ENCODE results near the gene NHSL2. TPM values are rescaled to one million over a fixed set of nuclear protein-coding genes. Genes with fewer than 3 reads are reported as not detected.

Gene NHSL2
- total RNA-seq, 2 experiments from 2014 or later, result 0.45 to 2.2 TPM

- Mint-ChIP-seq H3K9me3 (ENCODE audit: low read depth) (no peaks in the 10 kb centered on the region), H3K4me3 (no peak overlapping the region), H3K4me1 (peaks cover 17% of the 10 kb centered on the region), H3K36me3 (no peaks in the 10 kb centered on the region), H3K27ac (no peak overlapping the region), H3K27me3 (peaks cover 32% of the 10 kb centered on the region)
- DNase-seq (no peak), ATAC-seq (no peak)
- CTCF ChIA-PET, result interaction anchor here (1.5 kb wide), 1 partner anchor 31 kb away, joined by 6 read pairs; no protein-coding TSS in a partner anchor
Measured at GRCh38 chrX:72095370-72095769, 184.7 kb downstream of the NHSL2 start.

- H3K4me3 Mint-ChIP-seq, result no peak overlapping the region
- ATAC-seq (no peak), DNase-seq (no peak)
- CTCF ChIA-PET, result interaction anchor here (1.0 kb wide), 1 partner anchor 77 kb away, joined by 3 read pairs; no protein-coding TSS in a partner anchor
- H3K36me3 Mint-ChIP-seq, result no peaks in the 10 kb centered on the region
- H3K4me1 Mint-ChIP-seq, result peaks cover 35% of the 10 kb centered on the region
- no peak overlapping the region for H3K27ac Mint-ChIP-seq
- H3K9me3 Mint-ChIP-seq (ENCODE audit: low read depth), result no peaks in the 10 kb centered on the region
- peaks cover 36% of the 10 kb centered on the region for H3K27me3 Mint-ChIP-seq
Measured at GRCh38 chrX:72097098-72097497, 186.5 kb downstream of the NHSL2 start.

- no peak overlapping the region for H3K4me3 Mint-ChIP-seq
- peaks cover 44% of the 10 kb centered on the region for H3K4me1 Mint-ChIP-seq
- H3K36me3 Mint-ChIP-seq, result no peaks in the 10 kb centered on the region
- peaks cover 43% of the 10 kb centered on the region for H3K27me3 Mint-ChIP-seq
- CTCF ChIA-PET, result interaction anchor here (0.8 to 2.0 kb wide), 4 partner anchors 16 to 81 kb away, joined by 3 to 5 read pairs (median 4); no protein-coding TSS in a partner anchor
- DNase-seq, result peak; percentile 42
- ATAC-seq, result peak; percentile 12
- H3K9me3 Mint-ChIP-seq (ENCODE audit: low read depth), result no peaks in the 10 kb centered on the region
- peak overlapping the region; percentile 82 for H3K27ac Mint-ChIP-seq
Measured at GRCh38 chrX:72100051-72100755, 189.6 kb downstream of the NHSL2 start.

- Mint-ChIP-seq H3K4me1 (peaks cover 49% of the 10 kb centered on the region), H3K9me3 (ENCODE audit: low read depth) (no peaks in the 10 kb centered on the region)
Measured at GRCh38 chrX:72100824-72101351, 190.2 kb downstream of the NHSL2 start.

GRCh38 chrX:72101597-72102037 lies 191.0 kb downstream of the NHSL2 start:
- CTCF ChIA-PET, result interaction anchor here (1.0 to 1.3 kb wide), 5 partner anchors 10 to 80 kb away, joined by 3 to 5 read pairs (median 3); no protein-coding TSS in a partner anchor
- Mint-ChIP-seq H3K4me1 (peaks cover 55% of the 10 kb centered on the region), H3K27ac (peak overlapping the region; percentile 82), H3K9me3 (ENCODE audit: low read depth) (no peaks in the 10 kb centered on the region), H3K4me3 (peak overlapping the region; percentile 69), H3K36me3 (peaks cover under 1% of the 10 kb centered on the region), H3K27me3 (peaks cover 43% of the 10 kb centered on the region)
- ATAC-seq (no peak), DNase-seq (peak; percentile 40)

More at GRCh38 chrX:72100824-72101351, 190.2 kb downstream of the NHSL2 start:
- Mint-ChIP-seq H3K27ac (peak overlapping the region; percentile 82), H3K4me3 (peak overlapping the region; percentile 69), H3K27me3 (peaks cover 43% of the 10 kb centered on the region), H3K36me3 (no peaks in the 10 kb centered on the region)
- CTCF ChIA-PET, result interaction anchor here (0.8 to 2.0 kb wide), 7 partner anchors 10 to 82 kb away, joined by 3 to 5 read pairs (median 3); no protein-coding TSS in a partner anchor
- ATAC-seq (peak; percentile 69), DNase-seq (peak; percentile 89)

GRCh38 chrX:72102126-72102525 lies 191.5 kb downstream of the NHSL2 start:
- H3K4me1 Mint-ChIP-seq, result peaks cover 56% of the 10 kb centered on the region
- peaks cover 1% of the 10 kb centered on the region for H3K36me3 Mint-ChIP-seq
- ATAC-seq (no peak), DNase-seq (no peak)
- peak overlapping the region; percentile 69 for H3K4me3 Mint-ChIP-seq
- no peaks in the 10 kb centered on the region for H3K9me3 Mint-ChIP-seq (ENCODE audit: low read depth)
- CTCF ChIA-PET, result interaction anchor here (1.0 to 1.3 kb wide), 3 partner anchors 11 to 25 kb away, joined by 3 to 5 read pairs (median 4); no protein-coding TSS in a partner anchor
- H3K27me3 Mint-ChIP-seq, result peaks cover 39% of the 10 kb centered on the region
- peak overlapping the region; percentile 67 for H3K27ac Mint-ChIP-seq

- Mint-ChIP-seq H3K4me3 (no peak overlapping the region), H3K27me3 (peaks cover 39% of the 10 kb centered on the region), H3K4me1 (peaks cover 62% of the 10 kb centered on the region), H3K27ac (no peak overlapping the region), H3K9me3 (ENCODE audit: low read depth) (no peaks in the 10 kb centered on the region), H3K36me3 (peaks cover 1% of the 10 kb centered on the region)
- CTCF ChIA-PET, result no interaction called here
- DNase-seq, result no peak
- ATAC-seq, result no peak
Measured at GRCh38 chrX:72102760-72103159, 192.1 kb downstream of the NHSL2 start.

GRCh38 chrX:72105436-72105835 lies 194.8 kb downstream of the NHSL2 start:
- CTCF ChIA-PET, result interaction anchor here (1.0 to 1.6 kb wide), 4 partner anchors 12 to 74 kb away, joined by 3 to 8 read pairs (median 5); no protein-coding TSS in a partner anchor
- Mint-ChIP-seq H3K9me3 (ENCODE audit: low read depth) (no peaks in the 10 kb centered on the region), H3K27ac (peak overlapping the region; percentile 74), H3K27me3 (peaks cover 44% of the 10 kb centered on the region), H3K4me1 (peaks cover 52% of the 10 kb centered on the region), H3K36me3 (peaks cover 1% of the 10 kb centered on the region), H3K4me3 (peak overlapping the region; percentile 35)
- DNase-seq (peak; percentile 89), ATAC-seq (peak; percentile 79)

- Mint-ChIP-seq H3K4me3 (no peak overlapping the region), H3K27me3 (peaks cover 46% of the 10 kb centered on the region)
- CTCF ChIA-PET, result no interaction called here
Measured at GRCh38 chrX:72107320-72107719, 196.7 kb downstream of the NHSL2 start.

GRCh38 chrX:72107841-72108595 lies 197.4 kb downstream of the NHSL2 start:
- DNase-seq (no peak), ATAC-seq (no peak)
- H3K27ac Mint-ChIP-seq, result no peak overlapping the region
- H3K36me3 Mint-ChIP-seq, result peaks cover 1% of the 10 kb centered on the region
- CTCF ChIA-PET, result no interaction called here
- H3K4me3 Mint-ChIP-seq, result no peak overlapping the region
- H3K4me1 Mint-ChIP-seq, result peaks cover 30% of the 10 kb centered on the region
- peaks cover 43% of the 10 kb centered on the region for H3K27me3 Mint-ChIP-seq
- no peaks in the 10 kb centered on the region for H3K9me3 Mint-ChIP-seq (ENCODE audit: low read depth)

More at GRCh38 chrX:72107320-72107719, 196.7 kb downstream of the NHSL2 start:
- Mint-ChIP-seq H3K36me3 (peaks cover 1% of the 10 kb centered on the region), H3K9me3 (ENCODE audit: low read depth) (no peaks in the 10 kb centered on the region), H3K27ac (no peak overlapping the region), H3K4me1 (peaks cover 33% of the 10 kb centered on the region)
- ATAC-seq (no peak), DNase-seq (no peak)

GRCh38 chrX:72108666-72109065 lies 198.0 kb downstream of the NHSL2 start:
- no peak overlapping the region for H3K27ac Mint-ChIP-seq
- H3K36me3 Mint-ChIP-seq, result peaks cover 1% of the 10 kb centered on the region
- CTCF ChIA-PET, result no interaction called here
- H3K27me3 Mint-ChIP-seq, result peaks cover 41% of the 10 kb centered on the region
- ATAC-seq, result no peak
- DNase-seq, result no peak
- no peaks in the 10 kb centered on the region for H3K9me3 Mint-ChIP-seq (ENCODE audit: low read depth)
- H3K4me3 Mint-ChIP-seq, result no peak overlapping the region
- H3K4me1 Mint-ChIP-seq, result peaks cover 30% of the 10 kb centered on the region

GRCh38 chrX:72110051-72110875 lies 199.6 kb downstream of the NHSL2 start:
- ATAC-seq (no peak), DNase-seq (no peak)
- H3K36me3 Mint-ChIP-seq, result peaks cover 1% of the 10 kb centered on the region
- H3K4me1 Mint-ChIP-seq, result peaks cover 21% of the 10 kb centered on the region
- H3K27ac Mint-ChIP-seq, result no peak overlapping the region
- CTCF ChIA-PET, result no interaction called here
- no peaks in the 10 kb centered on the region for H3K9me3 Mint-ChIP-seq (ENCODE audit: low read depth)
- H3K27me3 Mint-ChIP-seq, result peaks cover 38% of the 10 kb centered on the region
- no peak overlapping the region for H3K4me3 Mint-ChIP-seq

Data from activated CD8-positive, alpha-beta memory T cell treated with anti-CD3 and anti-CD28 coated beads, Interleukin-2, amount 10 ng/mL, durations not matched to agents 7 days and 5 days (primary cell).